ENCODE measurements around the gene CTU2.

Gene CTU2

GRCh38 chr16:88692861-88693260, 13.4 kb upstream of the CTU2 start:
- Histone ChIP-seq H3K9ac (ENCODE audit: low read depth, low read length) (no peak overlapping the region), H3K27me3 (ENCODE audit: control insufficient read depth, insufficient read depth, low read length) (peaks cover 2% of the 10 kb centered on the region), H3K4me3 (ENCODE audit: low read depth, low read length) (no peak overlapping the region), H3K4me1 (ENCODE audit: control insufficient read depth, insufficient read depth, low read length) (peaks cover 2% of the 10 kb centered on the region), H3K36me3 (ENCODE audit: control insufficient read depth, insufficient read depth, low read length) (peaks cover 11% of the 10 kb centered on the region), H3K9me3 (ENCODE audit: control insufficient read depth, insufficient read depth, low read length) (no peaks in the 10 kb centered on the region)

- peaks cover 2% of the 10 kb centered on the region for H3K27me3 ChIP-seq (ENCODE audit: control insufficient read depth, insufficient read depth, low read length)
- H3K4me1 ChIP-seq (ENCODE audit: control insufficient read depth, insufficient read depth, low read length): peaks cover 2% of the 10 kb centered on the region
- H3K4me3 ChIP-seq (ENCODE audit: low read depth, low read length): no peak overlapping the region
- H3K36me3 ChIP-seq (ENCODE audit: control insufficient read depth, insufficient read depth, low read length): peaks cover 13% of the 10 kb centered on the region
- H3K9ac ChIP-seq (ENCODE audit: low read depth, low read length): no peak overlapping the region
- H3K9me3 ChIP-seq (ENCODE audit: control insufficient read depth, insufficient read depth, low read length): no peaks in the 10 kb centered on the region
Measured at GRCh38 chr16:88693420-88694177, 12.7 kb upstream of the CTU2 start.

GRCh38 chr16:88694221-88695087, 11.8 kb upstream of the CTU2 start:
- Histone ChIP-seq H3K36me3 (ENCODE audit: control insufficient read depth, insufficient read depth, low read length) (peaks cover 15% of the 10 kb centered on the region), H3K4me1 (ENCODE audit: control insufficient read depth, insufficient read depth, low read length) (no peaks in the 10 kb centered on the region), H3K4me3 (ENCODE audit: low read depth, low read length) (no peak overlapping the region), H3K9ac (ENCODE audit: low read depth, low read length) (no peak overlapping the region), H3K27me3 (ENCODE audit: control insufficient read depth, insufficient read depth, low read length) (no peaks in the 10 kb centered on the region), H3K9me3 (ENCODE audit: control insufficient read depth, insufficient read depth, low read length) (no peaks in the 10 kb centered on the region)

- H3K36me3 ChIP-seq (ENCODE audit: control insufficient read depth, insufficient read depth, low read length): peaks cover 19% of the 10 kb centered on the region
- H3K4me1 ChIP-seq (ENCODE audit: control insufficient read depth, insufficient read depth, low read length): no peaks in the 10 kb centered on the region
- no peak overlapping the region for H3K4me3 ChIP-seq (ENCODE audit: low read depth, low read length)
- H3K9ac ChIP-seq (ENCODE audit: low read depth, low read length): no peak overlapping the region
- no peaks in the 10 kb centered on the region for H3K27me3 ChIP-seq (ENCODE audit: control insufficient read depth, insufficient read depth, low read length)
- no peaks in the 10 kb centered on the region for H3K9me3 ChIP-seq (ENCODE audit: control insufficient read depth, insufficient read depth, low read length)
Measured at GRCh38 chr16:88695218-88695617, 11.1 kb upstream of the CTU2 start.

GRCh38 chr16:88695753-88696152, 10.6 kb upstream of the CTU2 start:
- H3K4me1 ChIP-seq (ENCODE audit: control insufficient read depth, insufficient read depth, low read length): no peaks in the 10 kb centered on the region
- H3K9me3 ChIP-seq (ENCODE audit: control insufficient read depth, insufficient read depth, low read length): no peaks in the 10 kb centered on the region
- H3K36me3 ChIP-seq (ENCODE audit: control insufficient read depth, insufficient read depth, low read length): peaks cover 23% of the 10 kb centered on the region
- H3K4me3 ChIP-seq (ENCODE audit: low read depth, low read length): no peak overlapping the region
- no peak overlapping the region for H3K9ac ChIP-seq (ENCODE audit: low read depth, low read length)
- no peaks in the 10 kb centered on the region for H3K27me3 ChIP-seq (ENCODE audit: control insufficient read depth, insufficient read depth, low read length)

GRCh38 chr16:88696441-88696840, 9.9 kb upstream of the CTU2 start:
- H3K36me3 ChIP-seq (ENCODE audit: control insufficient read depth, insufficient read depth, low read length): peaks cover 24% of the 10 kb centered on the region
- H3K27me3 ChIP-seq (ENCODE audit: control insufficient read depth, insufficient read depth, low read length): no peaks in the 10 kb centered on the region
- H3K9me3 ChIP-seq (ENCODE audit: control insufficient read depth, insufficient read depth, low read length): no peaks in the 10 kb centered on the region
- H3K4me1 ChIP-seq (ENCODE audit: control insufficient read depth, insufficient read depth, low read length): no peaks in the 10 kb centered on the region
- H3K4me3 ChIP-seq (ENCODE audit: low read depth, low read length): no peak overlapping the region
- no peak overlapping the region for H3K9ac ChIP-seq (ENCODE audit: low read depth, low read length)

DNA sequence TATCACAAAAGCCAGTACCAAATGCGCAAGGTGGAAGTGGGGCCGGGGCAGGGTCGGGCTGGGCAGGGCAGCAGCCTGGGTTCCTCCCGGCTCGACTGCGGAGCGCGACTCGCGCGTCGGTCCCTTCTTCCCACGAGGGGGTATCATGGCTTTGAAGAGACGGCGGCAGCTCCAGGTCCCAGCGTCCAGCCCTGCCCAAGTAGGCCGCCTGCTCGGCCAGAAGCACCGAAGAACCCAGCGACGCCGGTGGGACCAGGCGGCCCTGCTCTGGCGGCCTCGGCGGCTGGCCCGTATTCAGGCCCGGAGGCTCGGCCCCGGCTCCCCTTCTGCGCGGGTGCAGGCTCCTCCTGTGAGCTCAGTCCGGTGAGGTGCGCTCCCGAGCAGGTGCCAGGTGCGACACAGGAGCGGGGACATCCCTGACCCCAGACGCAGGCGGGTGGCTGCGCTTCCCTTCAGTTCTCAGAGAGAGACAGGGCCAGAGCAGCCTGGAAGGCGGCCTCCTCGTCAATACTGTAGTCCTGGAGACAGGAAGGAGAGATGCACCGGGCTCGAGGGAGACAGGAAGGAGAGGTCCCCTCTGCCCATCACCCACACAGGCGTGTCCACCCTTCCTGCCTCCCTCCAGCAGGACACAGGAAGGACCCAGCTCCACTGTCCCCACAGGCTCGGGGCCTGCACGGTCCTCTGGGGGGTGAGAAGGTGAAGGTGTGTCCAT, 9.0 kb upstream of the CTU2 start:
- no peaks in the 10 kb centered on the region for H3K27me3 ChIP-seq (ENCODE audit: control insufficient read depth, insufficient read depth, low read length)
- no peaks in the 10 kb centered on the region for H3K9me3 ChIP-seq (ENCODE audit: control insufficient read depth, insufficient read depth, low read length)
- no peak overlapping the region for H3K4me3 ChIP-seq (ENCODE audit: low read depth, low read length)
- no peaks in the 10 kb centered on the region for H3K4me1 ChIP-seq (ENCODE audit: control insufficient read depth, insufficient read depth, low read length)
- no peak overlapping the region for H3K9ac ChIP-seq (ENCODE audit: low read depth, low read length)
- peaks cover 24% of the 10 kb centered on the region for H3K36me3 ChIP-seq (ENCODE audit: control insufficient read depth, insufficient read depth, low read length)

DNA sequence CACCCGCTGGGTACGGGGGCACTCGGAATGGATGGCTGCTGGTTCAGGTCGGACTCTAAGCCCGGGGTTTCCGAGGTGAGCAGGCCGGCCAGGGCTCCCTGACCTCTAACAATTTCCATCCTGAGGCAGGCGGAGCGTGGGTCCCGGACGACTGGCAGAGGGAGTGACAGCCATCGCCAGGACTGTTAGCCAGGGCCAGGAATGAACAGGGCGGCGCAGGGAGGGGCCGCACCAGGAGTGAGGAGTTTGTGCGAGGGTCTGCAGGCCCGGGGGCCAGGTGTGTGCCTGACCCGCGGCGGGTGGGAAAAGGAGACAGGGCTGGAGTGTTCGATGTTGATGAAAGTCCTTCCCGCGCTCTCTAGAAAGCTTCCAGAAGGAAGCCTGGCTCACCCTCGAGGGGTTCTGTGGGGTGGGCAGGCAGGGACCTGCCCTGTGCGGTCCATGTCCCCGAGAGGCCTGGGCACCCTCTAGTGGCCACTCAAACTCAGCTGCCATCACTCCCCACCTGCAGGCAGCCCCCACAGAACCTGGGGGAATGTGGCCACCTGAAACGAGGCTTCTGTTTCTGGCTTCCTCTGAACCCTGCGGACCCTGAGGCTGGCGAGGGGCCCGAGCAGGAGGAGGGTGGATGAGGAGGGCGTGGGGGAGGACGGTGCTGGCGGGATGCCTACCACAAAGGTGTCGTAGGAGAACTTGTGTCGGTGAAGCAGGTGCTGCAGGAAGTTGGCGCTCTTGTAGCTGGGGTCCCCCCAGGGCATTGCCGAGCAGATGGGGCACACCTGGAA, 8.3 kb upstream of the CTU2 start:
- Histone ChIP-seq H3K27me3 (ENCODE audit: control insufficient read depth, insufficient read depth, low read length) (no peaks in the 10 kb centered on the region), H3K9ac (ENCODE audit: low read depth, low read length) (no peak overlapping the region), H3K4me3 (ENCODE audit: low read depth, low read length) (no peak overlapping the region), H3K9me3 (ENCODE audit: control insufficient read depth, insufficient read depth, low read length) (no peaks in the 10 kb centered on the region), H3K4me1 (ENCODE audit: control insufficient read depth, insufficient read depth, low read length) (no peaks in the 10 kb centered on the region), H3K36me3 (ENCODE audit: control insufficient read depth, insufficient read depth, low read length) (peaks cover 24% of the 10 kb centered on the region)

DNA sequence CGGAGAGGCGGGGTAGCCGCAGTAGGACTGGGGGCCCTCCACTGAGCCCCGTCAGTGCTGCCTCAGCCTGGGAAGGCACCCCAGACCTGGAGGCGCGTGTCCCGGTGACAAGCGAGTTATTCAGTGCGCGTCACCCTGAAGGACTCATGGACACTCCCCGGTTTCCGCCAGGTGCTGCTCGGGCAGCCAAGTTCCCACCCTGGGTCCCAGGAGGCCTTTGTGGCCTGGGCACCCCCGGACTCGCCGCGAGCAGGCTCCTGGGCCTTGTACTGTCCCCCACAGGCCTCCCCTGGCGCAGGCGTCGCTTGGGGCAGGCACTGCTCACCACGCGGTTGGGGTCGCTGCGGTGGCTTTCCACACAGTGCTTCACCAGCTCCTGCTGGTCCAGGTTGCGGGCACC, 7.7 kb upstream of the CTU2 start:
- Histone ChIP-seq H3K9ac (ENCODE audit: low read depth, low read length) (no peak overlapping the region), H3K9me3 (ENCODE audit: control insufficient read depth, insufficient read depth, low read length) (no peaks in the 10 kb centered on the region)

DNA sequence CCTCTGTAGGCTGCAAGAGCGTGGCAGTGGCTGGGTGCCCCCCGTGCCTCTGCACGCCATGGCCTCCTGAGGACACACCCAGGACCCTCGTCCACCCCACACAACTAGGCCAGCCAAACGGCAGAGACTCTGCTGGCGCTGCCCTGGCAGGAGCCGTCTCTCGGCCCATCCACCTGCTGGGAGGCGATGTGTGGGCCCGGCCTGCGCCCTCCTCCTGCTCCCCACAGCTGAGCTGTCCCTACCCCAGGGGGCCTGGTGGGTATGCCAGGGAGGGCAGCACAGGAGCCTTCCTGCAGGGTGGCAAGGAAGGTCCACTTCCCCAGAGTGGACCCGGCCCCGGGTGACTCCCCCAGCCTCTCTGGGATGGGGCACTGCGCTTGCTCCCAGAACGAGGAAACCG, 7.1 kb upstream of the CTU2 start:
- Histone ChIP-seq H3K9me3 (ENCODE audit: control insufficient read depth, insufficient read depth, low read length) (no peaks in the 10 kb centered on the region), H3K4me3 (ENCODE audit: low read depth, low read length) (no peak overlapping the region), H3K4me1 (ENCODE audit: control insufficient read depth, insufficient read depth, low read length) (no peaks in the 10 kb centered on the region), H3K27me3 (ENCODE audit: control insufficient read depth, insufficient read depth, low read length) (no peaks in the 10 kb centered on the region), H3K9ac (ENCODE audit: low read depth, low read length) (no peak overlapping the region), H3K36me3 (ENCODE audit: control insufficient read depth, insufficient read depth, low read length) (peaks cover 24% of the 10 kb centered on the region)

More for the DNA sequence above, 7.7 kb upstream of the CTU2 start:
- peaks cover 24% of the 10 kb centered on the region for H3K36me3 ChIP-seq (ENCODE audit: control insufficient read depth, insufficient read depth, low read length)
- H3K4me1 ChIP-seq (ENCODE audit: control insufficient read depth, insufficient read depth, low read length): no peaks in the 10 kb centered on the region
- H3K27me3 ChIP-seq (ENCODE audit: control insufficient read depth, insufficient read depth, low read length): no peaks in the 10 kb centered on the region
- no peak overlapping the region for H3K4me3 ChIP-seq (ENCODE audit: low read depth, low read length)

DNA sequence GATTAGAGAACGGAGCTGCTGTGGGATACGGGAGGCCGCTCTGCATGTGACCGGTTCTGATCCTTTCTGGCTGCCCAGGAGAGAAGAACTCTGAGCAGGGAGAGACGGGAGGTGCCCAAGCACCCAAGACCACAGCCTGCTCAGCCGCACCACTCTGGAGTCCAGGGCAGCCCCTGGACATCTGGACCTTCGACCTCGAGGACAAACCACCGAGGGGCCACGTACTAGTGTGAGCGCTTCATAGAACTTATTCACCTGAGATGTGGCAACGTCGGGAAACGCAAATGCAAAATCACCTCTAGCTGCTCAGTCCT, 6.0 kb upstream of the CTU2 start:
- no peaks in the 10 kb centered on the region for H3K4me1 ChIP-seq (ENCODE audit: control insufficient read depth, insufficient read depth, low read length)
- no peak overlapping the region for H3K4me3 ChIP-seq (ENCODE audit: low read depth, low read length)
- H3K27me3 ChIP-seq (ENCODE audit: control insufficient read depth, insufficient read depth, low read length): no peaks in the 10 kb centered on the region
- no peaks in the 10 kb centered on the region for H3K9me3 ChIP-seq (ENCODE audit: control insufficient read depth, insufficient read depth, low read length)
- no peak overlapping the region for H3K9ac ChIP-seq (ENCODE audit: low read depth, low read length)
- H3K36me3 ChIP-seq (ENCODE audit: control insufficient read depth, insufficient read depth, low read length): peaks cover 24% of the 10 kb centered on the region

Data from iPS-15b (cell line).